GM18519 (cell line): ENCODE results near the gene SLC25A21.
"Not testable (repeated sequence)": the region's sequence is repeated elsewhere in the genome, so short reads cannot be mapped to it uniquely, and the experiment has no call there.

Experiments used
- ATAC-seq: cut with Tn5 transposase; IDR thresholded peaks from one replicate; pipeline ENCODE4 v1.9.1; 2021; ENCODE audit warnings: mild to moderate bottlenecking, moderate library complexity; ENCODE audit not compliant: unreplicated experiment, low FRiP score

Gene SLC25A21

DNA sequence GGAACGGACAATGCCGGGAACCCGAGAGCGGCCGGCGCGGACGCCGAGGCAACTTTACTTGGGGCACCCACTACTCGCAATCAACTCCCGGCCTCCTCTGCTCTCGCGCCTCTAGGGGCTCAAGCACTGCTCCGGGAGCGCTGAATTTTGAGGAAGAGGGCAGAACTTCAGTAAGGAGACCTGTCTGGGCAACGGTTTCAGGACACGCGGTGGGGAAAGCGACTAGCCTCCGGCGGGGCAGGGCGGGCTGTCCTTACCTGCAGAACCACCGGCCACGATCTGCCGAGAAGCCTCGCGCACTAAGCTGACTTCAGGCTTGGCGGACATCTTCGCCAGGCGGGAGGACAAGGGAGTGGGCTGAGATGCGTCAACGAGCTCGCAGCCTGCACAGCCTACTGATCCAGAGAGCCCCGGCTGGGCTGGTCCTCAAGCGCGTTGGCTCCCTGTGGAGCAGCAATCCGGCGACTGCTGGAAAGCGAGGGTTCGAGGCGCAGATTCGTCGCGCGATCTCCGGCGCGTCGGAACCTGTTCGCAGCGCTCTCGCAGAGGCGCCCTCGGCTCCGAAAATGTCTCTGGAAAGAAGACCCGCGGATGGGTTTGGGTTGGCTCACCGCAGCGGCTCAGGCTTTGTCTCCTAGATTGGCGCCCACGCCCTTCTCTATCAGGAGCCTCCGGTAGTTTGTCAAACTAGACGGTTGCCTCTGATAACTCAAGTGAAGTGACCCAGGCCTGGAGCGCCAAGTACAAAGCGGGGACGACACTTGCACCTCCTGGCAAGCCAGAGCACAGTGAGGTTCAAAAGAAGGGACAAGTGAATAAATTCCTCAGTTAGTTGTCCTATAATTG lies at the start of gene SLC25A21:
Gene SLC25A21 (minus strand): TSS at position 583 of the 846 bp plus-strand sequence.
- no peak for ATAC-seq

DNA sequence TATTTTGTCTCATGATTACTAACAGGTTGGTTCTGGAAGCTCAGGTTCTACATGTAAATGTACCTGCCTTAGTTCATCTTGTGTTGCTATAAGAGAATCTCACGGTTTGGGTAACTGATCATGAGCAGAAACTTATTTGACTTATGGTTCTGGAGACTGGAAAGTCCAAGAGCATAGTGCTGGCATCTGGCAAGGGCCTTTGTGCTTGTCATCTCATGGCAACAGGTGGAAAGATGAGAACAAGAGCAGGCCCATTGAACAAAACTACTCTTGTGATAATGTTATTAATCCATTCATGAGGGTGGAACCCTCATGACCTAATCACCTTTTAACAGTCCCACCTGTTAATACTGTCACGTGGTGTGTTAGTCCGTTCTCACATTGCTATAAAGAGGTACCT lies 48.7 kb upstream of the SLC25A21 start:
- ATAC-seq: no peak

- ATAC-seq: no peak
Observed at GRCh38 chr14:37215345-37215744, 42.9 kb upstream of the SLC25A21 start.

- no peak for ATAC-seq
Observed at GRCh38 chr14:37213016-37213415, 40.6 kb upstream of the SLC25A21 start.

GRCh38 chr14:37210448-37210847 lies 38.0 kb upstream of the SLC25A21 start:
- no peak for ATAC-seq

- ATAC-seq: not testable (repeated sequence)
Observed at GRCh38 chr14:37209617-37210016, 37.2 kb upstream of the SLC25A21 start.

GRCh38 chr14:37205623-37206605 lies 33.5 kb upstream of the SLC25A21 start:
- ATAC-seq: not testable (repeated sequence)

GRCh38 chr14:37203423-37203822 lies 31.0 kb upstream of the SLC25A21 start:
- no peak for ATAC-seq

DNA sequence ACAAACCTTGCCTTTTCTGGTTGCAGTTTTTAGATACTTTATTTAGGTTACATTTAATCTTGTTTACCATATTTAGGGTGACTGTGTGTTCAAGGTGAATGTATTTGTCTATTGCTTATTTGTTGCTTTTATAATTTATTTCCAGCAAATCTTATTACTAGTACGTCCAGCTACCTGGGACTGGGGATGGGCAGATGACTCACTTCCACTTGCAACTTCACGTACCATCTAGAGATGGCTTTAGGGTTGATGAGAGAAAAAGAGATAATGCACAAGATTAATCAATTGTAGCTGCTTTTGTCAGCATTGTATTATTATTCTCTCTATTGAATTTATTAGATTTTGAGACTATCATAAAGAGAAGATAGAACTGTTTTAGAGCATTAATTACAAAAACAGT lies 30.4 kb upstream of the SLC25A21 start:
- ATAC-seq: no peak

- ATAC-seq: no peak
Observed at GRCh38 chr14:37202265-37202664, 29.9 kb upstream of the SLC25A21 start.

GRCh38 chr14:37201724-37202123 lies 29.3 kb upstream of the SLC25A21 start:
- no peak for ATAC-seq

GRCh38 chr14:37198907-37199306 lies 26.5 kb upstream of the SLC25A21 start:
- no peak for ATAC-seq

GRCh38 chr14:37198273-37198598 lies 25.8 kb upstream of the SLC25A21 start:
- ATAC-seq: no peak

DNA sequence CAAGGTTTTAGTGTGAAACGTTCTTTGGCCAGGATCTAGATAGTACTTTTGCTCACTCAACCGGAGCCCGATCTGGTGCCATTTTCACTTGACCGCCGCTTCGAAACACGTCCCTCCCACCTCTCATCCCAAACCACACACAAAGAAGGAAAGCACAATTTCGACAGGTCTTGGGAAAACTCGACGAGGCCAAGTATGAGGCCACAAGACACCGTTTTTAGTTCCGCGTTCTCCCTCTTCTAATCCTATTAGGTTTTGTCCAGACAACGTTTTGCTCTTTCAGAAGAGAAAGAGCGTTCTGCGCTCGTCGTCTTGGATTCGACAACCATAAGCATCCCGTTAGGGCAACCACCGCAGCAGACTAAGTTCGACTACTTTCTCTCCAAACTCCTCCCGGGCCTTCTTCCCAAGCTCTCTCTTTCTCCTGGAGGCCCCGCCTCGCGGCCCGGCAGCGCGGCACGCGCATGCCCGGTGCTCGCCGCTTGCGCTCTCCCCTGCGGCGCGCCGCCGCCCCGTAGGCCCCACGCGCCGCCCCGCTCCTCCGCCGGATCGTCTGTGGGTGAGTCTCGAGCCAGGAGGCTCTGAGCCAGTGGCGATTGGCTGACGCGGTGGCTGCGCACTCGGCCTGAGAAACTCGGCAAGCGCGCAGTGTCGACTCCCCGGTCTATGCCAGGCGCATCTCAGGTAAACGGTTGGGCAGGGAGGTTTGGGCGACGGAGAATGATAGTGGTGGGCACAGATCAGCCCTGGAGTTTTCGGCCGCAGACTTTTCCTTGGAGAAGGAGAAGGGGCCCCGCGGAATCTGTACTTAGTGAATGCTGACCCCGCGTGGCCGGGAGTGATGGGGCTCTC lies 25.2 kb upstream of the SLC25A21 start, which contains the start of gene MIPOL1:
Gene MIPOL1 (plus strand): TSS at position 517 of the 852 bp plus-strand sequence. CDS start 49,952 bp downstream, outside the sequence.
- ATAC-seq: no peak

- no peak for ATAC-seq
Observed at GRCh38 chr14:37196604-37197420, 24.4 kb upstream of the SLC25A21 start.

GRCh38 chr14:37195327-37195726 lies 22.9 kb upstream of the SLC25A21 start:
- no peak for ATAC-seq

- ATAC-seq: no peak
Observed at GRCh38 chr14:37194698-37195097, 22.3 kb upstream of the SLC25A21 start.

GRCh38 chr14:37189733-37190132 lies 17.3 kb upstream of the SLC25A21 start:
- ATAC-seq: not testable (repeated sequence)

- not testable (repeated sequence) for ATAC-seq
Observed at GRCh38 chr14:37187840-37188577, 15.6 kb upstream of the SLC25A21 start.
